K562 (cell line): Measurements from ENCODE around the gene EXT2. TPM values are rescaled to one million over a fixed set of nuclear protein-coding genes. Genes with fewer than 3 reads are reported as not detected.

ENCODE experiments used
- ATAC-seq: fragments of 200-7000 bp; cut with Tn5 transposase; 3 replicates; pipeline ENCODE4 v1.9.1; 2020; ENCODE audit warnings: moderate library complexity
- BruUV-seq: library from RNA; stranded (reverse); fragments of 400-500 nt; replicated peaks from 2 replicates; lab custom pipeline; 2021; lab: Mats Ljungman, UMichigan
- CTCF ChIA-PET: fragments of 300-600 bp; formaldehyde crosslinking; extraction: SDS; loops from one replicate; lab custom pipeline; 2021; ENCODE audit warnings: low intra/inter-chr PET ratio; lab: Yijun Ruan, JAX
- POLR2A ChIA-PET: fragments of 300-600, 350-650 bp; sonication (Branson Sonifier 250); formaldehyde crosslinking; extraction: SDS; loops from one replicate; lab custom pipeline; 2021; ENCODE audit warnings: antibody characterized with exemption, inconsistent platforms; lab: Yijun Ruan, JAX
- DNase-seq, 4 experiments: peaks; one replicate each; pipeline versions ENCODE4 v3.0.0 to v3.0.0-alpha.2; 2011 to 2018; ENCODE audit warnings: low spot score in 3 of 4, mixed read lengths in 3 of 4; ENCODE audit errors: extremely low read depth in 1 of 4
- FAIRE-seq: peaks from 2 replicates; lab custom pipeline; 2011; peaks lifted over from hg19 to GRCh38; lab: Jason Lieb, UNC
- H2AFZ ChIP-seq: 2 replicates; pipeline ENCODE4 v1.6.0; 2011; ENCODE audit warnings: low read depth, low read length, control low read depth, inconsistent platforms
- H3K27ac ChIP-seq: fragments of 200-600 bp; 3 replicates; pipeline ENCODE4 v1.8.0; 2011; ENCODE audit warnings: low read depth, mild to moderate bottlenecking, control low read depth, inconsistent platforms, low read length, moderate library complexity, mixed read lengths; ENCODE audit errors: extremely low read depth
- H3K27me3 ChIP-seq, 2 experiments: fragments of 300-600 bp in 1 of 2; 2 replicates in 1 of 2; 3 replicates in 1 of 2; pipeline versions ENCODE4 v1.6.0 to v1.8.0; 2011; ENCODE audit warnings: inconsistent platforms in 2 of 2, low read length in 2 of 2, mild to moderate bottlenecking in 1 of 2, mixed read lengths in 1 of 2, moderate library complexity in 1 of 2; ENCODE audit not compliant: control insufficient read depth in 2 of 2, insufficient read depth in 2 of 2
- H3K36me3 ChIP-seq: fragments of 300-600 bp; 3 replicates; pipeline ENCODE4 v1.8.0; 2011; ENCODE audit warnings: mild to moderate bottlenecking, low read length, inconsistent platforms; ENCODE audit not compliant: control insufficient read depth, insufficient read depth
- H3K4me1 ChIP-seq, 2 experiments: fragments of 200-600 bp in 1 of 2; replicated peaks in 1 of 2; 2 replicates in 1 of 2; 3 replicates in 1 of 2; pipeline versions ENCODE4 v1.5.1 to v1.8.0; 2011; ENCODE audit warnings: inconsistent platforms in 2 of 2, low read length in 2 of 2, mild to moderate bottlenecking in 1 of 2, mixed read lengths in 1 of 2, moderate library complexity in 1 of 2; ENCODE audit not compliant: control insufficient read depth in 2 of 2, insufficient read depth in 2 of 2
- H3K4me2 ChIP-seq: 2 replicates; pipeline ENCODE4 v1.6.1; 2011; ENCODE audit warnings: low read length, control low read depth, inconsistent platforms, mixed read lengths; ENCODE audit not compliant: insufficient read depth
- H3K4me3 ChIP-seq: fragments of 200-600 bp; sonication (generic), shearing (Covaris generic); 2 replicates; pipeline ENCODE4 v1.5.1; 2016; ENCODE audit warnings: control low read depth, inconsistent platforms
- H3K79me2 ChIP-seq: fragments of 200-600 bp; 3 replicates; pipeline ENCODE4 v1.8.0; 2011; ENCODE audit warnings: low read length, inconsistent platforms; ENCODE audit not compliant: control insufficient read depth, insufficient read depth
- H3K9ac ChIP-seq, 2 experiments: 2 replicates each; pipeline versions ENCODE4 v1.6.0 to v1.6.1; 2011; ENCODE audit warnings: low read depth in 2 of 2, low read length in 2 of 2, control low read depth in 1 of 2, inconsistent platforms in 1 of 2, mild to moderate bottlenecking in 1 of 2, mixed read lengths in 1 of 2; ENCODE audit not compliant: insufficient read depth in 1 of 2
- H3K9me1 ChIP-seq: one replicate; pipeline ENCODE4 v1.6.0; 2011; ENCODE audit warnings: inconsistent platforms, mild to moderate bottlenecking, low read length, moderate library complexity; ENCODE audit not compliant: control insufficient read depth, insufficient read depth
- H3K9me3 ChIP-seq: replicated peaks from 2 replicates; pipeline ENCODE4 v1.5.1; 2011; ENCODE audit warnings: low read depth, low read length, inconsistent platforms; ENCODE audit not compliant: control insufficient read depth, insufficient read depth
- H4K20me1 ChIP-seq: replicated peaks from 2 replicates; pipeline ENCODE4 v1.6.1; 2011; ENCODE audit warnings: low read length, inconsistent platforms, mixed read lengths; ENCODE audit not compliant: control insufficient read depth, insufficient read depth
- ARID3A ChIP-seq: IDR thresholded peaks from 2 replicates; pipeline ENCODE4 v1.6.1; 2012; ENCODE audit warnings: low read depth, low read length, improper control_type of control experiment, borderline replicate concordance
- CHD1 ChIP-seq: fragments of 200-600 bp; sonication (generic); IDR thresholded peaks from one replicate; pipeline ENCODE4 v1.6.1; 2012; ENCODE audit warnings: mild to moderate bottlenecking, moderate library complexity, low read length, inconsistent platforms
- EWSR1 ChIP-seq: fragments of 450-650 bp; IDR thresholded peaks from 2 replicates; pipeline ENCODE4 v1.6.1; 2018; ENCODE audit warnings: borderline replicate concordance, mild to moderate bottlenecking, low read depth, moderate library complexity; ENCODE audit not compliant: partially characterized antibody
- JUNB ChIP-seq: fragments of 450-650 bp; formaldehyde crosslinking; conservative IDR thresholded peaks from 2 replicates; pipeline ENCODE4 v1.4.0; 2020; ENCODE audit warnings: mild to moderate bottlenecking
- PCBP2 ChIP-seq: fragments of 200-400 bp; formaldehyde crosslinking; IDR thresholded peaks from 2 replicates; pipeline ENCODE4 v1.6.1; 2018; ENCODE audit warnings: low read length, low read depth, mild to moderate bottlenecking, moderate library complexity; ENCODE audit not compliant: poor library complexity, severe bottlenecking
- PRDM10 ChIP-seq: fragments of 450-650 bp; IDR thresholded peaks from 2 replicates; pipeline ENCODE4 v1.6.1; 2018; ENCODE audit not compliant: partially characterized antibody
- PREB ChIP-seq: sonication (generic); formaldehyde crosslinking; IDR thresholded peaks from 2 replicates; pipeline ENCODE4 v1.8.1; 2023; ENCODE audit warnings: mild to moderate bottlenecking, missing genetic modification reagents
- SETDB1 ChIP-seq: IDR thresholded peaks from one replicate; pipeline ENCODE4 v1.6.1; 2012; ENCODE audit warnings: low read length, control low read depth, inconsistent platforms
- SREBF2 ChIP-seq: sonication (generic); formaldehyde crosslinking; IDR thresholded peaks from 2 replicates; pipeline ENCODE4 v1.4.0; 2020; ENCODE audit warnings: mild to moderate bottlenecking, missing genetic modification reagents
- TRIM25 ChIP-seq: fragments of 450-650 bp; IDR thresholded peaks from 2 replicates; pipeline ENCODE4 v1.7.0; 2016; ENCODE audit warnings: borderline replicate concordance
- ZC3H4 ChIP-seq: sonication (generic); formaldehyde crosslinking; IDR thresholded peaks from 2 replicates; pipeline ENCODE4 v1.9.0; 2021; ENCODE audit warnings: missing genetic modification reagents, borderline replicate concordance
- ZNF224 ChIP-seq: sonication (generic); formaldehyde crosslinking; IDR thresholded peaks from 2 replicates; pipeline ENCODE4 v1.8.0; 2022; ENCODE audit warnings: mild to moderate bottlenecking, missing genetic modification reagents
- ZNF347 ChIP-seq: fragments of 450-650 bp; formaldehyde crosslinking; IDR thresholded peaks from 2 replicates; pipeline ENCODE4 v1.4.0; 2020; ENCODE audit warnings: low read depth, mild to moderate bottlenecking, moderate library complexity
- ZNF41 ChIP-seq: fragments of 250-450 bp; sonication (Bioruptor Pico); conservative IDR thresholded peaks from 2 replicates; pipeline ENCODE4 v1.4.0; 2020; ENCODE audit warnings: mild to moderate bottlenecking
- WGBS: fragments of 100-300 bp; shearing (Covaris generic); methylation state at CpG from one replicate; pipeline ENCODE4 v1.1.6; 2016; ENCODE audit warnings: low coverage, mixed read lengths; ENCODE audit not compliant: insufficient coverage; ENCODE audit errors: missing lambda C conversion rate; 5-methylcytosine and 5-hydroxymethylcytosine counted together
- in situ Hi-C: fragments of 300-500 bp; cut with MboI; formaldehyde crosslinking; loops from 4 replicates; pipeline ENCODE4 v1.15.0; 2018; ENCODE audit warnings: inconsistent platforms, mixed read lengths
- intact Hi-C: fragments of 100-400 bp; cut with micrococcal nuclease; formaldehyde crosslinking; loops from 2 replicates; pipeline ENCODE4 v1.14.2; 2022
- polyA plus RNA-seq, 8 experiments: library from polyadenylated mRNA; depleted of rRNA in 4 of 8; stranded (reverse) in 5 of 8; unstranded in 3 of 8; fragments of >200 nt; fragmentation: Nextera tagmentation in 2 of 8; fragmentation: Illumina TruSeq in 1 of 8; extraction: Ambion mirVana in 2 of 8; extraction: Trizol in 1 of 8; gene quantifications; 2 replicates each; pipeline versions ENCODE4 v1.2.1 to v1.2.3, GENCODE V29; 2011 to 2014; ENCODE audit warnings: inconsistent platforms in 1 of 8, missing spikeins in 1 of 8
- total RNA-seq, 7 experiments: library from RNA; depleted of rRNA in 6 of 7; stranded (reverse); fragments of >200 nt in 6 of 7; fragmentation: Illumina TruSeq in 2 of 7; extraction: Trizol in 2 of 7; gene quantifications; 2 replicates each; pipeline versions ENCODE4 v1.2.1 to v1.2.3, GENCODE V29; 2011 to 2021; ENCODE audit warnings: low replicate concordance in 1 of 7

The EXT2 gene
- total and polyA plus RNA-seq, 9 of the 15 experiments (the other 6 are each of a cell fraction or from before 2014, with no cell fraction given) = 7.5 to 52.1 (median 38.1) TPM

GRCh38 chr11:44186321-44186930, 90.9 kb downstream of the EXT2 start:
- no peak overlapping the region for H2AFZ ChIP-seq
- no peak overlapping the region for H3K4me3 ChIP-seq
- no peak overlapping the region for H3K27ac ChIP-seq
- no peak overlapping the region for H3K9ac ChIP-seq
- no peak for ATAC-seq
- POLR2A ChIA-PET = interaction anchor here (0.6 to 1.0 kb wide), 5 partner anchors 9 to 68 kb away, joined by 3 to 4 read pairs (median 3); no protein-coding TSS in a partner anchor
- H3K9me1 ChIP-seq = no peaks in the 10 kb centered on the region
- BruUV-seq = no TSS peak
- H4K20me1 ChIP-seq = no peaks in the 10 kb centered on the region
- no peak for TF ChIP-seq SETDB1
- no peak for TF ChIP-seq CHD1
- no peak for TF ChIP-seq JUNB (CRISPR knock-in tag)
- TF ChIP-seq ARID3A = no peak
- TF ChIP-seq ZNF347 = no peak
- no peak for TF ChIP-seq TRIM25
- no peak for TF ChIP-seq PCBP2
- TF ChIP-seq ZNF41 (CRISPR knock-in tag) = no peak
- TF ChIP-seq PREB (CRISPR knock-in tag) = no peak
- no peak for TF ChIP-seq PRDM10
- TF ChIP-seq EWSR1 = no peak
- no peak for TF ChIP-seq SREBF2 (CRISPR knock-in tag)
- no peak for TF ChIP-seq ZC3H4 (CRISPR knock-in tag)
- TF ChIP-seq ZNF224 = no peak
- TF ChIP-seq, all 486 proteins: peak for 0
- WGBS = 69% methylated on average over 2 of the region's 2 CpGs
- no peak for DNase-seq
- FAIRE-seq = no peak
- in situ Hi-C loops (no loop called here), intact Hi-C loops (no loop called here)
- H3K4me1 ChIP-seq = no peaks in the 10 kb centered on the region
- no peaks in the 10 kb centered on the region; the same call in 2 of the 3 replicates for H3K36me3 ChIP-seq
- H3K9me3 ChIP-seq = peaks cover 5% of the 10 kb centered on the region
- no peaks in the 10 kb centered on the region for H3K27me3 ChIP-seq
- no peaks in the 10 kb centered on the region for H3K79me2 ChIP-seq
- no peak overlapping the region for H3K4me2 ChIP-seq
- CTCF ChIA-PET = no interaction called here
